HTR-8/SVneo (cell line): ENCODE measurements around the gene B4GALNT1.

ENCODE experiments used
- DNase-seq: peaks from one replicate; pipeline ENCODE4 v3.0.0; 2011; ENCODE audit warnings: low spot score, mixed read lengths; ENCODE audit not compliant: insufficient read length
- FAIRE-seq: peaks from 2 replicates; lab custom pipeline; 2011; peaks lifted over from hg19 to GRCh38; lab: Jason Lieb, UNC

The B4GALNT1 gene

GRCh38 chr12:57611108-57611826, 21.7 kb downstream of the B4GALNT1 start, which contains the start of gene ARHGEF25:
ARHGEF25 (plus strand) TSS chr12:57611435; CDS start chr12:57611895, 460 bp downstream.
- peak; percentile 4 for FAIRE-seq

GRCh38 chr12:57610554-57611107, 22.4 kb downstream of the B4GALNT1 start:
- no peak for DNase-seq
- no peak for FAIRE-seq

More at GRCh38 chr12:57611108-57611826, 21.7 kb downstream of the B4GALNT1 start, which contains the start of gene ARHGEF25:
- DNase-seq = peak; percentile 81

DNA sequence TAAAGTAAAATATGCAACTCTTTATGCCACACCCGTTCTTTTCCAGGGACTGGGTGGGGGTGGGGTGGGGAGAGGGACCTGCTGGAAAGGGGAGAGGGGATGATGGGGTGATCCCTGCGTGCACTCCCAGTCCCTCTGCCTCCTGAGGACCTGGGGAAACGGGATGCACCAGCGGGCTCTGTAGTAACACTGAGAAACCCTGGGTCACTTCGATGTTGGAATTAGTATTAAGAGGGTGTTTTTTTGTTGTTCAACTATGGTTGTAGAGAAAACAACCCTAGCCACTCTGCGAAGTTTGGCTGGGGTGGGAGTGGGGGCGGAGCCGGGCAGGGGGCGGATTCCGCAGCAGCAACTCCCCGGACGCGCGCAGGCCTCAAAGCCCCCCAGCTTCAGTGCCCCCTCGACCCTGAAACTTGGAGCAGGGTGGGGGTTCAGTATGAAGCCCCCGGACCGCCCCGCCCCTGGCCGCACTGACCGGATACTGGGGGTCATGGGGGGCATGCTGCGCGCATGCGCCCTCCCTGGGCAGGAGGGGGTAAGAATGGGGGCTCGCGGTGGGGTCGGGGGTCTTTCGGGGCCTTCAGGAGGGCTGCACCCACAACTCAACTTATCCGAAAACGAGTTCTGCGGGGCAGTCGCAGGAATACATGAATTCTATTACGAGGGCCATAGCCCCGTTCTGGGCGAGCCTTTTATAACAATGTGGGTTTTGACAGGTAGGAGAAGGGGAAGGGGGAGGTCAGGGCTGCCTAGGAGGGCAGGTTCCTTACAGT, 23.0 kb downstream of the B4GALNT1 start:
- FAIRE-seq (no peak), DNase-seq (no peak)

DNA sequence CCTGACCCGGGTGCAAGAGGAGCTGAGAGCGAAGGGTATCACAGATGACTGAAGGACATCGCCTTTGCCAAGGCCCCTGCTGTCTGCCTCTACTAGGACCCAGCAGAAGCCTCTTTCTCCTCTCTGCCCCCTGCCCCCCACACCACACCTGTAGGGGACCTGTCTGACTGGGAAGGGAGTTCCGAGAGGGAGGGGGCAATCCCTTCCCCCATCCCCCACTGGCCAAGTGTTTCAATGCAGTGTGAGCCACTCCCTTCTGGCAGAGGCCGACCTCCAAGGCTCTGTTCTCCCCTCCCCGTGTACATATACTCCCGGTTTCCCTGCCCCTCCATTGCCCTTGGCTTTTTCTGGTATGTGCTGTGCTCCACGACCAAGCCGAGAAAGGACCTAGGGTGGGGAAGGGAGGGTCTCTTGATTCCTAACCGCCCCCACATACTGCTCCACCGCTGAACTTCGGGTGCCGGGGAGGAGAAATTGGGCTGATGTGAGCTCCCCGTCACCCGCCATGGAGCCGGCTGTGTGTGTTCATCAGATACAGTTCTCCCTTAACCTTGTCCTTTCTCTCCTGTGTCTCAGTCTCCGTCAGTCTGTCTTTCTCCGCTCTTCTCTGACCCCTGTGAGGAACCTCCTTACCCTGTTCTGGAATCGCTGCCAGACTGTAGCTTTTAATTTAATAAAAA, 23.8 kb downstream of the B4GALNT1 start:
- FAIRE-seq = no peak
- no peak for DNase-seq

DNA sequence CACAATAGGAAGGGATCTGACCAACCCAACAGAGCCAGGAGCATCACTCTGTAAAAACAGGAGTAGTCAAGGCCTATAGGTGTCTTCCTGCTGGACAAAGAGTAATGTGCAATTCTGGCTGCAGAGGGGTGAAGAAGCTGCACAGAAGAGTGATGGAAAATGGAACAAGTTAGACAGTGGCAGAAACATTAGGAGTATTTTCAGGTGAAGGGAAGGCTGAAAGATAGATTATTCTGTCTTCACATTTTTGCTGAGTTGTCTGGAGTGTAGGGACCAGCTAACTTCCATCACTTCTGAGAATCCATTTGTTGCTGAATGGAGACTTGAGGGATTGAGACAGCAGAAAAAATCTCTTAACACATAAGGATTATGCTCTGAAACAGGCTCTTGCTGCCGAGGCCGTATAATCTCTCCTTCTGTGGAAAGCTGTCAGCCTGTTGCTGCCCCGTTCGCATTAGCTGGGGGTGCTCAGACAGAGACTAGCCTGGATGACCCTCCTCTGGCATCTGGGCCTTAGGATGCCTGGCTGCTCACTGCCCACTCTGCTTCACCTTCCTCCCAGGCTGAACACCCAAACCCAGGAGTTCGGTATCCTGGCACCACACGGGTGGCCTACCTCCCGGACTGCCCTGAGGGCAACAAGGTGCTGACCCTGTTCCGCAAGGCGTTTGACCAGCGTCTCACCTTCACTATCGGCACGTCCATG, 24.9 kb downstream of the B4GALNT1 start:
- FAIRE-seq (no peak), DNase-seq (no peak)

- DNase-seq (no peak), FAIRE-seq (no peak)
Observed at GRCh38 chr12:57606821-57607220, 26.2 kb downstream of the B4GALNT1 start.

DNA sequence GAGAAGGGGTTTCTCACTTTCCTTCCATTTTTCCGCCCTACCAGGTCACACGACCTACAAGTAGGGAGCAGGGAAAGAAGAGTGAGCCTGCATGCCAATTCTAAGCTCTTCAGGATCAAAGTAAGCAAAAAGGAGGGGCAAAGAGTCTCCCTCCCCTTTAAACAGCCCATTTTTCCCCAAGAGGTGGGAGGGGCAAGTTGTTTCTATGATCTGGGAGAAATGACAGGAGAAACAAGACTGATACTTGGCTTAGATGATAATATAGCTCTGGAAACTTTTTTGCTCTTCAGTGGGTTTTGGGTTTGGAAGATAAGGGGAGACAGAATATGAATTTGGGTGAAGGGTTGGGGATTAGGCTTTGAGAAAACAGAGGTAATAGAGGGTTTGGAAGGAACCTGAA, 26.6 kb downstream of the B4GALNT1 start:
- no peak for FAIRE-seq

DNA sequence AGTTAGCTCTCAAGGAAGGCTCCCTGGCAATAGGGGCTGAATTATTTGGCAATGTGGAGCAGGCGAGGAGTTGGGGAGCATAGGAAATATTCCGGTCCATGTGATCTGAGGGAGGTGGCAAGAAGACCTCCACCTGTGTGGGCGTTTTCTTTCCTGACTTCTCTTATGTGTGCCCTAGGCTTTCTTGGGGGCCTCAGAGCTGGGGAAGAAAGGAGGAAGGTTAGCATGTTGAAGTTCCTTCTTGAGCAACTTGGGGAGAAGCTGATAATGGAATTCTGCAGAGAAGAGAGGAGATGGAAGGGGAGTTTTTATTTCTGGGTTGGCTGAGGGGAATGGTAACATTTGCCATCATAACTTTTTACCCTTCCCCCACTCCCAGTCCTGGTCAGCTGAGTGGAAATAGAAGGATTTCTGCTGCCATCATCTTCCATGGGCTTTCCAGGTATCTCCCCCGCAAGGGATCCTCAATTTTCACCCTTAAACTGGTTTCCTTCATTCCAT, 27.1 kb downstream of the B4GALNT1 start:
- DNase-seq (no peak), FAIRE-seq (no peak)

More for the DNA sequence above, 26.6 kb downstream of the B4GALNT1 start:
- no peak for DNase-seq

GRCh38 chr12:57604992-57605810, 27.8 kb downstream of the B4GALNT1 start:
- FAIRE-seq (no peak), DNase-seq (no peak)

GRCh38 chr12:57604454-57604991, 28.5 kb downstream of the B4GALNT1 start, which contains the start of gene DTX3:
DTX3 (plus strand) TSS chr12:57604824; CDS start chr12:57606518, 1,694 bp downstream.
- FAIRE-seq (peak; percentile 54), DNase-seq (peak; percentile 50)

- DNase-seq (peak; percentile 45), FAIRE-seq (no peak)
Observed at GRCh38 chr12:57603815-57604453, 29.1 kb downstream of the B4GALNT1 start.

GRCh38 chr12:57603324-57603723, 29.7 kb downstream of the B4GALNT1 start:
- FAIRE-seq (no peak), DNase-seq (no peak)

DNA sequence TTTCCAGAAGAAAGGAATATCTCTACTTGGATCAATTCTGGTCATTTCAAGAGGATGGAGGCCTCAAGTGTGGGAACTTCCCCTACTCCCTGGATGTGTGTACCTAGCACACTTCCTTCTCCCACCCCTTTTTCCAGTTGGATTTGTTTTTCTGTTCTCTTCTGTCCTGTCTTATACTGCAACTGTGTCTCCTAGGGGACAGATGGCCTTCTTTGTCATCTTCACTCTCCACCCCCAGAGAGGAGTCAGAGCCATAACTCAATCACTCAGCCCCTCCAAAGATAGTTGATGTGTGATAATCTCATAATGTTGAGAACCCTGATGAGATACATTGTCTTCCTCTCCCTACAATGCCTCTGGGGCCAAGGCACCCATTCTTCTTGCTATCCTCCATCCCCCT, 30.5 kb downstream of the B4GALNT1 start:
- DNase-seq (no peak), FAIRE-seq (no peak)

DNA sequence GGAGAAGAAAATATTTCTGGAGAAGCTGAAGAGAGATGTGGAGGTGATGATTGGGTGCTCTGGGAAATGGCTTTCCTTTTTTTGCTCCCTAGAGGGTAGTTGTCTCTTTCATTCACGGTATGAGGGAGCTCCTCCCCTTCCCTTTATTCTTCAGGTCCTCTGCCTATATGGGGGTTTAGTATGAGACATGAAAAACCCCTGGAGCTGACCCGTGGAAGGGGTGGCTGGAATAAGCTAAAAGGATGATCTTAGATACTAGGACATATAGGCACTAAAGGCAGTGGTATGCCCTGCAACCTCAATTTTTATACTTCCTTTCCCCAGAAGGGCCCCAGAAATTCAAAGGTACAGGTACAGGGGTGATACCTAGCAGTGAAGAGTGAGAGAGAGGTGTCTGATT, 32.6 kb downstream of the B4GALNT1 start:
- FAIRE-seq (no peak), DNase-seq (no peak)

DNA sequence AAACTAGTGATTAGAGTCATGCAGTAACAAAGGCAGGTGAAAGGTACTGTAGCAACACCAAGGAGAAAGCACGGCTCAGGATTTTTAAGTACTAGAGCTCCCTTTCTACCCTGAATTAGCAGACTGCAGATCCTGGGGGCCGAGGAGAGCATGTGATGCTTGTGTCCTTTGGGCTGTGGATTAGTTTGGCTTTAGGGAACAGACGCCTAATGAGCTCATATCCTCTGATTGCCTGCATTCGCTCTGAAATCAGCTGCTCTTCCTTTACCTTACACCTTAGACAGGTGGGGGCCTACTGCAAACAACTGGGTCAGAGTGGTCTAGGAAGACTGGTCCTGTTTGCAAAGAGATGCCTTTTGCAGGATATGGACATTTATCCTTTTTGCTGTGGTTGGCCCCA, 39.8 kb downstream of the B4GALNT1 start:
- DNase-seq = no peak
- FAIRE-seq = no peak

DNA sequence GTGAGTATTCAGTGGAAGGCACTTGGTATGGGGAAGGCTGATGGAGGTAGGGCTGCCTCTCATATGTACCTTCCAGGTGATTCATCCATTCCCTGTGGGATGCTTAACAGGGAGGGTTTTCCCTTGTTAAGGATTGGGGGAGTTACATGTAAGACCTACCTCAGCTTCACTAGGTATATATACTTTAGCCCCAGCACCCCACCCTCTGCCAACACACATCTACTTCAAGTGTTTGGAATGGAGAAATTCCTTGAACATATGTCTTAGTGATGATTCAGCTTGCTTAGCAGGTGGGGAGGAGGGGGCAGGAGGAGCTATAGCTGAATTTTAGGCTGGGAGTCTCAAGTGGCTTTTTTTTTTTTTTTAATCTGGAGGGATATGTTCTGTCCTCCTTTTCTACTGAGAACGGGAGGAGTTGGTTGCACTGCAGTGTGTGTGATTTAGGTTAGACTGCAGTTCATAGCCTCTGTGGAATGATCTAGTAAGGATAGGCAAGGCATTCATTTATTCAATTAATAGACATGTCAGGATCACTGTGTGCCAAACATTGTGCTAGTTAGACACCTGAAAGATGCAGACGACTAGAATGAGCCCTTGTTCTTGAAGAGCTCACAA, 40.3 kb downstream of the B4GALNT1 start:
- no peak for FAIRE-seq
- DNase-seq = no peak

GRCh38 chr12:57591782-57592325, 41.1 kb downstream of the B4GALNT1 start:
- FAIRE-seq = no peak
- DNase-seq = no peak
